Measurements from ENCODE around the gene PEAK1.
"Not testable (repeated sequence)": the region's sequence is repeated elsewhere in the genome, so short reads cannot be mapped to it uniquely, and the experiment has no call there.

PEAK1 gene

GRCh38 chr15:77425104-77425503 is 5.2 kb upstream of the PEAK1 start:
- DNase-seq, result no peak

GRCh38 chr15:77421370-77421700 is 1.4 kb upstream of the PEAK1 start:
- no peak for DNase-seq

- no peak for DNase-seq
Measured at GRCh38 chr15:77420610-77421369, 886 bp upstream of the PEAK1 start, which contains the start of gene HMG20A. Gene HMG20A, plus strand, starts transcription at chr15:77420888. Its CDS starts 37,520 bp downstream, at chr15:77458408.

GRCh38 chr15:77418966-77419835 is 703 bp downstream of the PEAK1 start:
- no peak for DNase-seq

- no peak for DNase-seq
Measured at GRCh38 chr15:77418391-77418965, 1.4 kb downstream of the PEAK1 start.

GRCh38 chr15:77417602-77418001 is 2.3 kb downstream of the PEAK1 start:
- no peak for DNase-seq

GRCh38 chr15:77416954-77417353 is 3.0 kb downstream of the PEAK1 start:
- DNase-seq, result no peak

- DNase-seq, result no peak
Measured at GRCh38 chr15:77416148-77416455, 3.8 kb downstream of the PEAK1 start.

GRCh38 chr15:77415450-77416147 is 4.3 kb downstream of the PEAK1 start:
- no peak for DNase-seq

GRCh38 chr15:77414789-77415442 is 5.0 kb downstream of the PEAK1 start:
- DNase-seq, result no peak

- DNase-seq, result no peak
Measured at GRCh38 chr15:77413699-77414349, 6.1 kb downstream of the PEAK1 start.

GRCh38 chr15:77412972-77413698 is 6.8 kb downstream of the PEAK1 start:
- DNase-seq, result no peak

- DNase-seq, result no peak
Measured at GRCh38 chr15:77411619-77411976, 8.3 kb downstream of the PEAK1 start.

GRCh38 chr15:77410701-77411618 is 8.9 kb downstream of the PEAK1 start:
- no peak for DNase-seq

- DNase-seq, result not testable (repeated sequence)
Measured at GRCh38 chr15:77410157-77410500, 9.8 kb downstream of the PEAK1 start.

- DNase-seq, result no peak
Measured at GRCh38 chr15:77409259-77410156, 10.4 kb downstream of the PEAK1 start.

GRCh38 chr15:77406846-77407245 is 13.1 kb downstream of the PEAK1 start:
- DNase-seq, result no peak

GRCh38 chr15:77406173-77406759 is 13.6 kb downstream of the PEAK1 start:
- DNase-seq, result not testable (repeated sequence)

- DNase-seq, result no peak
Measured at GRCh38 chr15:77402740-77403379, 17.0 kb downstream of the PEAK1 start.
